ENCODE data around the gene KIF4A.

Gene KIF4A

GRCh38 chrX:70437921-70438665 lies 148.2 kb downstream of the KIF4A start:
- in situ Hi-C loops (cut with MboI; ENCODE audit: low sequenced_read_pairs) = no loop called here

GRCh38 chrX:70439016-70439415 lies 149.1 kb downstream of the KIF4A start:
- in situ Hi-C loops (cut with MboI; ENCODE audit: low sequenced_read_pairs) = no loop called here

- in situ Hi-C loops (cut with MboI; ENCODE audit: low sequenced_read_pairs) = no loop called here
These were observed 152.3 kb downstream of the KIF4A start for GRCh38 chrX:70442224-70442623.

DNA sequence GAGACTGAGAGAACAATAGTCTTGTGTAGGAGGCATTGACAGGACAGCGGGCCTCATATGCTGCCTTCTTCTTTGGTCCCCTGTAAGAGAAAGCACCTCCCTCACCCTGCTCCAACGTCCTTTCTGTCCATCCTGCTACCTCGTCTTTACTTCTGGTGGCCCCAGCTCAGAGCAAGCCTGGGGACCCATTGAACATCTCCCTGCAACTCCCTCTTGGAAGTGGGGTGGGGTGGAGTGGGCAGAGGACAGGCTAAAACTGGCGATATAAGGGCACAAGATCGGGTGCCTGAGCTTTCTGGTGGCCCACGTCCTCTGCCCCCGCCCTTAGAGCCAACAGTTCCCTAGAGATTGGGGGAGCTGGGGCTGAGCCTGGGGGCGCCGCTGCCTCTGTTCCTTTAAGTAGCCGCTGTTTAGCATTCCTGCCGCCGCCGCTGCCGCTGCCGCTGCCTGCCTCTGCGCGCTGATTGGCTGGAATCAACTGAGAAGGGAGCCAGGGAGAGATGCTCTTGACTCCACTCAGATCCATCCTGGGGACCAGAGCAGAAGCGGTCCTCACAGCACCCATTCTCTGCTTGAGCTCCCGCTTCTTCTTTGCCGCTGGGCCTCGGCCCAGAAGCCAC lies 154.5 kb downstream of the KIF4A start, which contains the start of gene DLG3:
DLG3 (plus strand) TSS at position 510 of the 620 bp plus-strand sequence. CDS start 367 bp downstream, outside the sequence.
- in situ Hi-C loops (cut with MboI; ENCODE audit: low sequenced_read_pairs) = no loop called here

DNA sequence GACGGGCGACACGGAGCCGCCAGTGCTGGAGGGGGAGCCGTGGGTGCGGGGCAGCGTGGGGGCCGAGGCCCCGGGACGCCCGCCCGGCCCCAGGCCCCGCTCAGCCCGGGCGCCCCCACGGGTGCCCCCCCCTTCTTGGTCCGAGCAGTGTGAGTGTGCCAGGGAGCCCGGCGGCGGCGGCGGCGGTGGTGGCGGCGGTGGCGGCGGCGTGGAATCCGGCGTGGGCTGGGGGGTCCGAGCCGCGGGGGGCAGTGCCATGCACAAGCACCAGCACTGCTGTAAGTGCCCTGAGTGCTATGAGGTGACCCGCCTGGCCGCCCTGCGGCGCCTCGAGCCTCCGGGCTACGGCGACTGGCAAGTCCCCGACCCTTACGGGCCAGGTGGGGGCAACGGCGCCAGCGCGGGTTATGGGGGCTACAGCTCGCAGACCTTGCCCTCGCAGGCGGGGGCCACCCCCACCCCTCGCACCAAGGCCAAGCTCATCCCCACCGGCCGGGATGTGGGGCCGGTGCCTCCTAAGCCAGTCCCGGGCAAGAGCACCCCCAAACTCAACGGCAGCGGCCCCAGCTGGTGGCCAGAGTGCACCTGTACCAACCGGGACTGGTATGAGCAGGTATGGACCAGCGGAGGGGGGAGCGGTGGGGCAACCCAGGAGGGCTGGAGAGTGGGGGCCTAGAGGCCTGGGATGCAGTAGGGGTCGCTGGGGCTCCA lies 155.2 kb downstream of the KIF4A start:
- in situ Hi-C loops (cut with MboI; ENCODE audit: low sequenced_read_pairs) = no loop called here

GRCh38 chrX:70445951-70446350 lies 156.0 kb downstream of the KIF4A start:
- in situ Hi-C loops (cut with MboI; ENCODE audit: low sequenced_read_pairs) = no loop called here

GRCh38 chrX:70446380-70447350 lies 156.8 kb downstream of the KIF4A start:
- in situ Hi-C loops (cut with MboI; ENCODE audit: low sequenced_read_pairs) = no loop called here

DNA sequence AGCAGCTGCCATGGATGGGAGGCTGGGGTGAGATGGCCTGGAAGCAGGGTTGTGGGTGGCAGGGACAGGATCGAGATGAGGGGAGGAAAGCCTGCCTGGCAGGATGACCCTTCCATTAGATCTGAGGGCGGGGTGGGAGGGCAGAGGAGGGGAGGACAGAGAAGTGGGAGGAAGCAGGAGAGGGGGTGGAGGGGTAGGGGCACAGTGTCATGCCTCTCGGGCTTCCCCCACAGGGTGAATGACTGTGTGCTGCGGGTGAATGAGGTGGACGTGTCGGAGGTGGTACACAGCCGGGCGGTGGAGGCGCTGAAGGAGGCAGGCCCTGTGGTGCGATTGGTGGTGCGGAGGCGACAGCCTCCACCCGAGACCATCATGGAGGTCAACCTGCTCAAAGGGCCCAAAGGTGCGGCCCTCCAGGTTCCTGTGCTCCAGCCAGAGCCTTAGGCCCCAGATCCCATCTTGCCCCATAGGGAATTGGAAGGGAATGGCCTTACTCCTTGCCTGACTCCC lies 159.6 kb downstream of the KIF4A start:
- in situ Hi-C loops (cut with MboI; ENCODE audit: low sequenced_read_pairs) = no loop called here

DNA sequence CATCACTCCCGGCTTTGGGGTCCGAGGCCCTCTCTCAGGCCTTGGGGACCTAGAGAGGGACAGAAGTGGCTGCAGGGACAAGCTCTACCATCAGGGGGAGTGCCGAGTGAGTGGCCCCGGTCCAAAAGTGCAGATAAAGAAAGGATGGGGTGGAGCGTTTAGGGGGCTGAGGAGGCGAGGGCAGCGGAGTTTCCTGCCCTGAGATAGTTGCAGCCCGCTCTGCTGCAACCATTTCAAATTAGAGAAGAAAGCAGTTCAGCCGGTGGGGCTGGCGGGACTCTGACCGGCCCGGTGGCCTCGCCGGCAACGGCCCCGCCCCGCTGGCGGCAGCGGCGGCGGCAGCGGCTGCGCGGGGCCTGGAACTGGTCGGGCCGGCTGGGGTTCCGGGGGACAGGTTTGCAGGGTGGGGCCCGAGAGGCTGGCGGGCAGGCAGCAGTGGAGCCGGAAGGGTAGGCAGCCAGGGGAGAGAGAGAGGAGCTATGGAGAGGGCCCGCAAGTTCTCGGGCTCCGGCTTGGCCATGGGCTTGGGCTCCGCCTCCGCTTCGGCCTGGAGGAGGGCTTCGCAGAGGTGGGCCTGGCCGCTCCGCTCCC lies 162.3 kb downstream of the KIF4A start:
- in situ Hi-C loops (cut with MboI; ENCODE audit: low sequenced_read_pairs) = no loop called here

GRCh38 chrX:70453024-70453618 lies 163.2 kb downstream of the KIF4A start:
- in situ Hi-C loops (cut with MboI; ENCODE audit: low sequenced_read_pairs) = no loop called here

GRCh38 chrX:70454441-70455365 lies 164.8 kb downstream of the KIF4A start:
- in situ Hi-C loops (cut with MboI; ENCODE audit: low sequenced_read_pairs) = no loop called here

- in situ Hi-C loops (cut with MboI; ENCODE audit: low sequenced_read_pairs) = no loop called here
These were observed 165.7 kb downstream of the KIF4A start for GRCh38 chrX:70455366-70456202.

GRCh38 chrX:70456256-70456655 lies 166.4 kb downstream of the KIF4A start:
- in situ Hi-C loops (cut with MboI; ENCODE audit: low sequenced_read_pairs) = no loop called here

DNA sequence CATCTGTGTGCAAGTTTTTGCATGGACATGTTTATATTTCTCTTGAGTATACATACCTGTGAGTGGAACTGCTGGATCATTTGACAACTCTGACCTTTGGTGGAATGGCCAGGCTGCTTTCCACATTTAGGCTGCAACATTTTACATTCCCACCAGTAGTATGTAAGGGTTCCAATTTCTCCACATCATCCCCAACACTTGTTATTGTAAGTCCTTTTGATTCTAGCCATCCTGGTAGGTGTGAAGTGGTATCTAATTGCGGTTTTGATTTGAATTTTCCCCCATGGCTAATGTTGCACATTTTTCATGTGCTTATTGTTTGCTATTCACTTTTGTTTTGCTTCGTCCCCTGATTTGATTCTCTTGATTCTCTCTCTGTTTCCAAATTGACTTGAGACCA lies 171.1 kb downstream of the KIF4A start:
- in situ Hi-C loops (cut with MboI; ENCODE audit: low sequenced_read_pairs) = no loop called here

GRCh38 chrX:70464051-70464450 lies 174.1 kb downstream of the KIF4A start:
- in situ Hi-C loops (cut with MboI; ENCODE audit: low sequenced_read_pairs) = no loop called here

DNA sequence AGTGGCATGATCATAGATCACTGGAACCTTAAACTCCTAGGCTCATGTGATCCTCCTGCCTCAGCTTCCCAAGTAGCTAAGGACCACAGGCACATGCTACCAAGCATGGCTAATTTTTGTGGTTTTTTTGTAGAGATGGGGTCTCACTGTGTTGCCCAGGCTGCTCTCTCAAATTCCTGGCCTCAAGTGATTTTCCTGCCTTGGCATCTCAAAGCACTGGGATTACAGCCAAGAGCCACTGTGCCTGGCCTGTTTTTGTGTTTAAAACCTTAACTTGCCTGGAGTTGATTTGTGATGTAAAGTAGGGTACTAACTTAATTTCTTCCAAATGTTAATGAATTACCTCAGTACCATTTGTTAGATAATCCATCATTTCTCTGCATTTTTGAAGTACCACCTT lies 177.1 kb downstream of the KIF4A start:
- in situ Hi-C loops (cut with MboI; ENCODE audit: low sequenced_read_pairs) = no loop called here

DNA sequence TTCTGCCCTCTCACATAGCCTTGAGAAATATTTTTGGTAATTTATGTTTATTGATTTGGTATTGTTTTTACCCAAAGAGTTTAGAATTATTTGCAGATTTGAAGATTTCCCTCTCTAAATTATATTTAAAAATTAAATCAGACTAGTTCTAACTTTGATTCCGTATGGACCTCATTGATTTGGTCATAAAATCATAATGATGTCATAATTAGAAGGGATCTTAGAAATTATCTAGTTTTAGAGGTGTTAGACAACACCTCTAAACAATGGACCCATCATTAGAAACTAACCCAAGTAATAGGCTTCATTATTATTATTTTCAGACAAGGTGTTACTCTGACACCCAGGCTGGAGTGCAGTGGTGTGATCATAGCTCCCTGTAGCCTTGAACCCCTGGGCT lies 178.8 kb downstream of the KIF4A start:
- in situ Hi-C loops (cut with MboI; ENCODE audit: low sequenced_read_pairs) = no loop called here
